Keratinocyte (primary cell): ENCODE data around the gene RTN3. TPM values are rescaled to one million over a fixed set of nuclear protein-coding genes. Genes with fewer than 3 reads are reported as not detected.

Source experiments
- DNase-seq: peaks from one replicate; pipeline ENCODE4 v3.0.0-alpha.2; 2011; ENCODE audit warnings: low read depth, missing footprints, low spot score
- FAIRE-seq: peaks from 2 replicates; lab custom pipeline; 2011; peaks lifted over from hg19 to GRCh38; lab: Jason Lieb, UNC
- H2AFZ ChIP-seq: 2 replicates; pipeline ENCODE4 v1.6.0; 2012; ENCODE audit warnings: low read length, control low read depth, inconsistent platforms; ENCODE audit not compliant: control insufficient read depth
- H3K27ac ChIP-seq: 2 replicates; pipeline ENCODE4 v1.5.1; 2011; ENCODE audit warnings: low read length; ENCODE audit not compliant: control insufficient read depth, insufficient read depth
- H3K27me3 ChIP-seq: 3 replicates; pipeline ENCODE4 v1.6.0; 2011; ENCODE audit warnings: low read length; ENCODE audit not compliant: control insufficient read depth, insufficient read depth; ENCODE audit errors: extremely low read depth
- H3K36me3 ChIP-seq, 2 experiments: 2 replicates in 1 of 2; 3 replicates in 1 of 2; pipeline ENCODE4 v1.5.1; 2011; ENCODE audit warnings: low read length in 2 of 2, mild to moderate bottlenecking in 1 of 2; ENCODE audit not compliant: control insufficient read depth in 2 of 2, insufficient read depth in 2 of 2; ENCODE audit errors: extremely low read depth in 1 of 2
- H3K4me1 ChIP-seq: 3 replicates; pipeline ENCODE4 v1.5.1; 2011; ENCODE audit warnings: low read length; ENCODE audit not compliant: control insufficient read depth, insufficient read depth; ENCODE audit errors: extremely low read depth
- H3K4me2 ChIP-seq: 3 replicates; pipeline ENCODE4 v1.6.0; 2011; ENCODE audit warnings: low read depth, low read length; ENCODE audit not compliant: control insufficient read depth, insufficient read depth; ENCODE audit errors: extremely low read depth
- H3K4me3 ChIP-seq, 3 experiments: fragments of 200-600 bp in 1 of 3; sonication (generic) in 1 of 3; 2 replicates in 2 of 3; 3 replicates in 1 of 3; pipeline ENCODE4 v1.5.1; 2011 to 2016; ENCODE audit warnings: low read length in 3 of 3, mild to moderate bottlenecking in 3 of 3, control low read depth in 2 of 3, inconsistent platforms in 1 of 3, low read depth in 1 of 3, mixed read lengths in 1 of 3, mixed run types in 1 of 3, moderate library complexity in 1 of 3; ENCODE audit not compliant: control insufficient read depth in 2 of 3, insufficient read depth in 2 of 3; ENCODE audit errors: extremely low read depth in 1 of 3
- H3K79me2 ChIP-seq: 2 replicates; pipeline ENCODE4 v1.6.0; 2012; ENCODE audit warnings: low read length; ENCODE audit not compliant: control insufficient read depth, insufficient read depth
- H3K9ac ChIP-seq: 3 replicates; pipeline ENCODE4 v1.6.0; 2011; ENCODE audit warnings: low read length; ENCODE audit not compliant: control insufficient read depth, insufficient read depth; ENCODE audit errors: extremely low read depth
- H3K9me1 ChIP-seq: 3 replicates; pipeline ENCODE4 v1.6.0; 2011; ENCODE audit warnings: low read length; ENCODE audit not compliant: control insufficient read depth, insufficient read depth; ENCODE audit errors: extremely low read depth
- H3K9me3 ChIP-seq: 2 replicates; pipeline ENCODE4 v1.5.1; 2012; ENCODE audit warnings: low read depth, low read length; ENCODE audit not compliant: control insufficient read depth
- H4K20me1 ChIP-seq: 3 replicates; pipeline ENCODE4 v1.6.0; 2011; ENCODE audit warnings: low read length; ENCODE audit not compliant: control insufficient read depth, insufficient read depth; ENCODE audit errors: extremely low read depth
- CTCF ChIP-seq, 3 experiments: IDR thresholded peaks in 1 of 3; conservative IDR thresholded peaks in 1 of 3; optimal IDR thresholded peaks in 1 of 3; 2 replicates in 2 of 3; 3 replicates in 1 of 3; pipeline versions ENCODE3 to v1.5.1; 2011; ENCODE audit warnings: low read length in 3 of 3, mild to moderate bottlenecking in 3 of 3, moderate library complexity in 2 of 3, control low read depth in 1 of 3, inconsistent platforms in 1 of 3; ENCODE audit not compliant: insufficient read depth in 2 of 3; ENCODE audit errors: extremely low read depth in 1 of 3
- EZH2 ChIP-seq: IDR thresholded peaks from one replicate; pipeline ENCODE4 v1.6.1; 2012; ENCODE audit warnings: inconsistent platforms, mild to moderate bottlenecking, low read length, moderate library complexity
- dilution Hi-C: fragments of 300-500 bp; cut with MboI; formaldehyde crosslinking; loops from one replicate; pipeline ENCODE4 v1.7.0; 2020; ENCODE audit warnings: low sequenced_read_pairs; ENCODE audit not compliant: extremely low pct_ligation_motif_present
- polyA plus RNA-seq, 5 experiments: library from polyadenylated mRNA; depleted of rRNA in 3 of 5; stranded (reverse) in 3 of 5; stranded (forward) in 1 of 5; unstranded in 1 of 5; fragments of >200 nt; gene quantifications; 1 replicate in 1 of 5; 2 replicates in 3 of 5; 3 replicates in 1 of 5; pipeline versions ENCODE4 v1.2.1 to v1.2.3, GENCODE V29; 2011 to 2012; ENCODE audit warnings: missing spikeins in 2 of 5, low read depth in 1 of 5, low replicate concordance in 1 of 5

The RTN3 gene
- polyA plus RNA-seq, 1 donor (not counting 4 experiments of a cell fraction or from before 2014, with no cell fraction given), result 50.8 TPM

DNA sequence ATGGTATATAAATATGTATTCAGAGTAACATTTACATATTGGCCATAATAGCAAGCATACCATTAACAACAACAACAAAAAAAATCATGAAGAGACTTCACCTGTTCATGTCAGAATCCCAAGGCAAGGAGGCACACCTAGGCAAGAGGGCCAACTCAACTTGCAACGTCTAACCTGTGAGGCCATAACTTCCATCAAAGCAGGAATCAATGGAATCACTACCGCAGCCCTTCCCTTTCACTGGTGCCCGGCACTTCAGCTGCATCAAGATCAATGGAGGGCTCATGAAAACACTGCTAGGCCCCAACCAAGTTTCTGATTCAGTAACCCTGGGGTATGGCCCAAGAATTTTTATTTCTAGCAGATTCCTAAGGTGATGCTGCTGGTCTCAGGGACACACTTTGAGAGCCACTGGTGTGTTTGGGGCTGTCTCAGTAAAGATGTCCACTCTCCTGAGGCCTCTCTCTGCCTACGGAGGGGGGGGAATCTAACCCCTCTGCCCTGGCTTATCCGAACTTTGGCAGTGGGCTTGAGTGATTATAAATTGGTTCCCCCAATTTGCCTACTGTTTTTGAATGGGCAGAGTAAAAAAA lies 79.3 kb downstream of the RTN3 start:
- Histone ChIP-seq H3K9ac (no peak overlapping the region), H3K27ac (no peak overlapping the region), H3K4me1 (no peaks in the 10 kb centered on the region), H3K36me3 (peaks cover 2 to 4% of the 10 kb centered on the region in 2 experiments), H3K4me3 (no peak overlapping the region), H2AFZ (no peak overlapping the region), H3K4me2 (no peak overlapping the region), H3K9me3 (no peaks in the 10 kb centered on the region), H4K20me1 (peaks cover 4% of the 10 kb centered on the region), H3K27me3 (no peaks in the 10 kb centered on the region), H3K79me2 (no peaks in the 10 kb centered on the region), H3K9me1 (no peaks in the 10 kb centered on the region)
- FAIRE-seq (no peak), DNase-seq (no peak)
- TF ChIP-seq CTCF (optimal IDR thresholded peaks at IDR 0.05 in 1 of 3, IDR thresholded peaks at IDR 0.05 in 1 of 3, conservative IDR thresholded peaks at IDR 0.05 in 1 of 3; ENCODE audit: extremely low read depth in 1 of 3, insufficient read depth in 2 of 3, low read length in 3 of 3) (no peak), EZH2 (no peak)
- dilution Hi-C loops, result no loop called here

DNA sequence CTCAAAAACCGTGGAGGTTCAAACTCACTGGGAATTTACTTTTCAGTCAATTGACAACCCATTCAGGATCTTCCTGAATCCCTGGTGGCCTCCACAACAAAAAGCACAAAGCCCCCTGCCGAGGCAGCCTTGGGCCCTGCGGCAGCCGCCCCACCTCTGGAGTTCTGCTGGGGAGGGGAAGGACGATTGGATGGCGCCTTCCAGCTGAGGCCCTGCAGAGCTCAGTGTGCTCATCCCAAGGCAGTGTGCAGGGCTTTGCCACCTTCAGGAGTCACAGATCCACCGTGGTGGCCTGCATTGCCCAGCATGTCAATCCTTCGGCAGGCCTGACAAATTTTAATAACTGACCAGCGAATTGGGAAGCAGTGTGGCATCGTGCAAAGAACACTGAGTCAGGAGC lies 79.9 kb downstream of the RTN3 start:
- no peaks in the 10 kb centered on the region for H3K9me3 ChIP-seq
- H3K27me3 ChIP-seq, result no peaks in the 10 kb centered on the region
- H3K9me1 ChIP-seq, result no peaks in the 10 kb centered on the region
- peaks cover 4% of the 10 kb centered on the region for H4K20me1 ChIP-seq
- no peaks in the 10 kb centered on the region for H3K79me2 ChIP-seq
- TF ChIP-seq EZH2 (no peak), CTCF (optimal IDR thresholded peaks at IDR 0.05 in 1 of 3, IDR thresholded peaks at IDR 0.05 in 1 of 3, conservative IDR thresholded peaks at IDR 0.05 in 1 of 3; ENCODE audit: extremely low read depth in 1 of 3, insufficient read depth in 2 of 3, low read length in 3 of 3) (no peak)
- no peak overlapping the region for H3K4me2 ChIP-seq
- DNase-seq (no peak), FAIRE-seq (no peak)
- no peak overlapping the region for H3K9ac ChIP-seq
- H3K36me3 ChIP-seq, result peaks cover 2 to 4% of the 10 kb centered on the region in 2 experiments
- no peak overlapping the region for H3K4me3 ChIP-seq
- dilution Hi-C loops, result no loop called here
- no peak overlapping the region for H3K27ac ChIP-seq
- H3K4me1 ChIP-seq, result no peaks in the 10 kb centered on the region
- no peak overlapping the region for H2AFZ ChIP-seq
